ENCODE measurements around the gene PCDHB15.
"Not testable (repeated sequence)": the region's sequence is repeated elsewhere in the genome, so short reads cannot be mapped to it uniquely, and the experiment has no call there.

The PCDHB15 gene

DNA sequence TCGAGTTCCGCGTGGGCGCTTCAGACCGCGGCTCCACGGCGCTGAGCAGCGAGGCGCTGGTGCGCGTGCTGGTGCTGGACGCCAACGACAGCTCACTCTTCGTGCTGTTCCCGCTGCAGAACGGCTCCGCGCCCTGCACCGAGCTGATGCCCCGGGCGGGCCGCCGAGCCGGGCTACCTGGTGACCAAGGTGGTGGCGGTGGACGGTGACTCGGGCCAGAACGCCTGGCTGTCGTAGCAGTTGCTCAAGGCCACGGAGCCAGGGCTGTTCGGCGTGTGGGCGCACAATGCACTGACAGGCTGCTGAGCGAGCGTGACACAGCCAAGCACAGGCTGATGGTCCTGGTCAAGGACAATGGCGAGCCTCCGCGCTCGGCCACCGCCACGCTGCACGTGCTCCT, 3.7 kb upstream of the PCDHB15 start:
- TF ChIP-seq, protein P1, sequence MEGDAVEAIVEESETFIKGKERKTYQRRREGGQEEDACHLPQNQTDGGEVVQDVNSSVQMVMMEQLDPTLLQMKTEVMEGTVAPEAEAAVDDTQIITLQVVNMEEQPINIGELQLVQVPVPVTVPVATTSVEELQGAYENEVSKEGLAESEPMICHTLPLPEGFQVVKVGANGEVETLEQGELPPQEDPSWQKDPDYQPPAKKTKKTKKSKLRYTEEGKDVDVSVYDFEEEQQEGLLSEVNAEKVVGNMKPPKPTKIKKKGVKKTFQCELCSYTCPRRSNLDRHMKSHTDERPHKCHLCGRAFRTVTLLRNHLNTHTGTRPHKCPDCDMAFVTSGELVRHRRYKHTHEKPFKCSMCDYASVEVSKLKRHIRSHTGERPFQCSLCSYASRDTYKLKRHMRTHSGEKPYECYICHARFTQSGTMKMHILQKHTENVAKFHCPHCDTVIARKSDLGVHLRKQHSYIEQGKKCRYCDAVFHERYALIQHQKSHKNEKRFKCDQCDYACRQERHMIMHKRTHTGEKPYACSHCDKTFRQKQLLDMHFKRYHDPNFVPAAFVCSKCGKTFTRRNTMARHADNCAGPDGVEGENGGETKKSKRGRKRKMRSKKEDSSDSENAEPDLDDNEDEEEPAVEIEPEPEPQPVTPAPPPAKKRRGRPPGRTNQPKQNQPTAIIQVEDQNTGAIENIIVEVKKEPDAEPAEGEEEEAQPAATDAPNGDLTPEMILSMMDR (IDR thresholded peaks at IDR 0.05; ENCODE audit: unreplicated experiment in 3 of 3): no peak
- H3K4me3 Mint-ChIP-seq: no peak overlapping the region
- no peaks in the 10 kb centered on the region for H3K4me1 Mint-ChIP-seq
- peaks cover 83% of the 10 kb centered on the region for H3K36me3 Mint-ChIP-seq (ENCODE audit: low read depth)
- peaks cover 82% of the 10 kb centered on the region for H3K9me3 Mint-ChIP-seq
- H3K27me3 Mint-ChIP-seq (ENCODE audit: low read depth): no peaks in the 10 kb centered on the region
- H3K27ac Mint-ChIP-seq: no peak overlapping the region

DNA sequence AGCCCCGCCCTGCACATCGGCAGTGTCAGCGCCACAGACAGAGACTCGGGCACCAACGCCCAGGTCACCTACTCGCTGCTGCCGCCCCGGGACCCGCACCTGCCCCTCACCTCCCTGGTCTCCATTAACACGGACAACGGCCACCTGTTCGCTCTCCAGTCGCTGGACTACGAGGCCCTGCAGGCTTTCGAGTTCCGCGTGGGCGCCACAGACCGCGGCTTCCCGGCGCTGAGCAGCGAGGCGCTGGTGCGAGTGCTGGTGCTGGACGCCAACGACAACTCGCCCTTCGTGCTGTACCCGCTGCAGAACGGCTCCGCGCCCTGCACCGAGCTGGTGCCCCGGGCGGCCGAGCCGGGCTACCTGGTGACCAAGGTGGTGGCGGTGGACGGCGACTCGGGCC, 1.8 kb downstream of the PCDHB15 start:
- peaks cover 93% of the 10 kb centered on the region for H3K36me3 Mint-ChIP-seq (ENCODE audit: low read depth)
- H3K4me3 Mint-ChIP-seq; H3K4me1 Mint-ChIP-seq; H3K27me3 Mint-ChIP-seq (ENCODE audit: low read depth); H3K27ac Mint-ChIP-seq: not testable (repeated sequence)
- H3K9me3 Mint-ChIP-seq: peaks cover 85% of the 10 kb centered on the region

DNA sequence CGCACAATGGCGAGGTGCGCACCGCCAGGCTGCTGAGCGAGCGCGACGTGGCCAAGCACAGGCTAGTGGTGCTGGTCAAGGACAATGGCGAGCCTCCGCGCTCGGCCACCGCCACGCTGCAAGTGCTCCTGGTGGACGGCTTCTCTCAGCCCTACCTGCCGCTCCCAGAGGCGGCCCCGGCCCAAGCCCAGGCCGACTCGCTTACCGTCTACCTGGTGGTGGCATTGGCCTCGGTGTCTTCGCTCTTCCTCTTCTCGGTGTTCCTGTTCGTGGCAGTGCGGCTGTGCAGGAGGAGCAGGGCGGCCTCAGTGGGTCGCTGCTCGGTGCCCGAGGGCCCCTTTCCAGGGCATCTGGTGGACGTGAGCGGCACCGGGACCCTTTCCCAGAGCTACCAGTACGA, 2.2 kb downstream of the PCDHB15 start:
- H3K27ac Mint-ChIP-seq; H3K4me3 Mint-ChIP-seq; H3K27me3 Mint-ChIP-seq (ENCODE audit: low read depth); H3K4me1 Mint-ChIP-seq: not testable (repeated sequence)
- peaks cover 81% of the 10 kb centered on the region for H3K9me3 Mint-ChIP-seq
- H3K36me3 Mint-ChIP-seq (ENCODE audit: low read depth): peaks cover 89% of the 10 kb centered on the region

DNA sequence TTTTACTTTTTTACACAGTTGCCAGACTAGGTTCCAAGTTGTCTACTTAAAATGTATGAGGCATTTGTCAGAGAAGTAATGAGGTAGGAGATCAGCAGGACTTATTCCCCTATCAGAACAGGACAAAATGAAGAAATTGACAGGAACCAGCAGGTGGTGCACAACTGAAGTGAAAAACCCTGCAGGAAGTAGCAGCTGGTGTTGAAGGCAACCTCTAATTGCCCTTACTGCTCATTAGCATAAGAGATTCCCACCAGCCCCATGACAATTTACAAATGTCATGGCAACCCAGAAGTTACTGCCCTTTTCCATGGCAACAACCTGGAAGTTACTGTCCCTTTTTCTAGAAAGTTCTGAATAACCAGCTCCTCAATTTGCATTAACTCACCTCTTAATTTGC, 5.4 kb downstream of the PCDHB15 start:
- no peaks in the 10 kb centered on the region for H3K27me3 Mint-ChIP-seq (ENCODE audit: low read depth)
- H3K36me3 Mint-ChIP-seq (ENCODE audit: low read depth): peaks cover 82% of the 10 kb centered on the region
- peaks cover 76% of the 10 kb centered on the region for H3K9me3 Mint-ChIP-seq
- TF ChIP-seq, protein P1 (IDR thresholded peaks at IDR 0.05; ENCODE audit: unreplicated experiment in 3 of 3): no peak
- H3K4me3 Mint-ChIP-seq: no peak overlapping the region
- no peaks in the 10 kb centered on the region for H3K4me1 Mint-ChIP-seq
- no peak overlapping the region for H3K27ac Mint-ChIP-seq

DNA sequence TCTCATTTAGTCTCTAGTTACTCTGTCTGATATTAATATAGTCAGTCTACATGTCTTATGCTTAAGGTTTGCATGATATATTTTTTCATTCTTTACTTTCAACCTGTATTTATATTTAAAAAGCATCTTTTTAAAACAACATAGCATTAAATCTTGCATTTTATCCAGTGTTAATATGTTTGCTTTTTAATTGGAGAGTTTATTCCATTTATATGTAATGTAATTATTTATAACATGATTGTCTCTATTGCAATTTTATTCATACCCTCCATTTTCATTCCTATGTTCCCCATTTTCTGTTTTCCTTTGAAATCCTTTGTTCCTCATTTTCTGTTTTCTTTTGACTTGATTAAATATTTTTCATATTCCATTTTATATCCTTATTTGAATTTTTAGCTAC, 13.3 kb downstream of the PCDHB15 start:
- Mint-ChIP-seq H3K4me3 (no peak overlapping the region), H3K27me3 (ENCODE audit: low read depth) (no peaks in the 10 kb centered on the region)
- TF ChIP-seq, protein P1 (IDR thresholded peaks at IDR 0.05; ENCODE audit: unreplicated experiment in 3 of 3): no peak

DNA sequence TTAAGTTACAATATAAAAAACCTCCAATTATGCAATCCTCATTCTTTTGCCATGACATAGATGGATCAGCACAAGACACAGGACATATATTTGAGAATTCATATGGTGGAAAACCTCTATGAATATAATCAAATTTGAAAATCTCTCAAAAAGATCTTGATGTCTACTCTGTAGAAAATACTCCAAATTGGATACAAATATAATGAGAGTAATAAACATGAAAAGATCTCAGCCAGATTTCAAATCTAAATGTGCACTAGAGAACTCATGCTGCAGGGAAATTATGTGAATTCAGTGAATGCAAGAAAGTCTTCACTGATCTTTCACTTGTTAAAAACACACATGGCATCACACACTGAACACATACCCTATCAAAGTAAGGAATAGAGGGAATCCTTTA, 13.8 kb downstream of the PCDHB15 start:
- Mint-ChIP-seq H3K4me3 (no peak overlapping the region), H3K9me3 (peaks cover 85% of the 10 kb centered on the region), H3K4me1 (no peaks in the 10 kb centered on the region), H3K36me3 (ENCODE audit: low read depth) (peaks cover 88% of the 10 kb centered on the region), H3K27ac (no peak overlapping the region), H3K27me3 (ENCODE audit: low read depth) (no peaks in the 10 kb centered on the region)
- TF ChIP-seq, protein P1 (IDR thresholded peaks at IDR 0.05; ENCODE audit: unreplicated experiment in 3 of 3): no peak

More for the DNA sequence above, 13.3 kb downstream of the PCDHB15 start:
- Mint-ChIP-seq H3K9me3 (peaks cover 86% of the 10 kb centered on the region), H3K36me3 (ENCODE audit: low read depth) (peaks cover 88% of the 10 kb centered on the region), H3K27ac (no peak overlapping the region), H3K4me1 (no peaks in the 10 kb centered on the region)

DNA sequence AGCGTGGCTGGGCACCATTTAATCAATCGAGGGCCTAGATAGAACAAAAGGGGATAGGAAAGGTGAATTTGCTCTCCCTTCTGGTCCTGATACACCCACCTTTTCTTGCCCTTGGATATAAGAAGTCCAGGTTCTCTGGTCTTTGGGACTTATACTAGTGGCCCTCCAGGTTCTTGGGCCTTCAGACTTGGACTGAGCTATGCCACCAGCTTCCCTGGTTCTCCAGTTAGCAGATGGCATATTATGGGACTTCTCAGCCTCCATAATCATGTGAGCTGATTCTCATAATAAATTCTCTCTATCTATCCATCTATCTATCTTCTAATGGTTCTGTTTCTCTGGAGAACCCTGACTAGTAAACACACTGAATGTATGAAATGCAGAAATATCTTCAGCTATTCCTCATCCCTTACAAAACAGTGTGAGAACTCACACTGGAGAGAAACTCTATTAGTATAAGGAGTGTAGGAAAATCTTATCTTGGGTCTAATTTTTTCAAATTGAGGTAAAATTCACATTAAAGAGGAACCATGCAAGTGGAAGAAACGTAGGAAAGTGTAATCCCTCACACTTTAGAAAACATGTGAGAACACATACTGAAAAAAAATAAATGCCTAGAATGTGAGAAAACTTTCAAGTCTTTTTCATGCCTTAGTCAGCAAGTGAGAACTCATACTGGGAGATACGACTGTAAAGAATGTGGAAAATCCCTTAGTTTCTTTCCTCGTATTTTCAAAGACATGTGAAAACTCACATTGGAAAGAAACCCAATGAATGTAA, 15.5 kb downstream of the PCDHB15 start:
- peaks cover 82% of the 10 kb centered on the region for H3K9me3 Mint-ChIP-seq
- no peaks in the 10 kb centered on the region for H3K4me1 Mint-ChIP-seq
- no peak overlapping the region for H3K4me3 Mint-ChIP-seq
- no peaks in the 10 kb centered on the region for H3K27me3 Mint-ChIP-seq (ENCODE audit: low read depth)
- H3K36me3 Mint-ChIP-seq (ENCODE audit: low read depth): peaks cover 87% of the 10 kb centered on the region
- TF ChIP-seq, protein P1 (IDR thresholded peaks at IDR 0.05; ENCODE audit: unreplicated experiment in 3 of 3): no peak
- no peak overlapping the region for H3K27ac Mint-ChIP-seq

Measured in nephron (organoid).